HEK293T (cell line): ENCODE results near the gene CDH4.

Source experiments
- CTCF ChIA-PET: fragments of 350-600 bp; formaldehyde crosslinking; extraction: SDS; loops from one replicate; lab custom pipeline; 2021; ENCODE audit warnings: antibody characterized with exemption, inconsistent platforms; lab: Yijun Ruan, JAX
- POLR2A ChIA-PET: fragments of 350-600 bp; formaldehyde crosslinking; extraction: SDS; loops from one replicate; lab custom pipeline; 2020; ENCODE audit warnings: antibody characterized with exemption, inconsistent platforms; lab: Yijun Ruan, JAX
- DNase-seq: peaks from one replicate; pipeline ENCODE4 v3.0.0; 2012; ENCODE audit warnings: mixed read lengths; ENCODE audit errors: extremely low spot score
- ARNT ChIP-seq: fragments of 450-650 bp; IDR thresholded peaks from 2 replicates; pipeline ENCODE4 v1.6.1; 2017; ENCODE audit warnings: mild to moderate bottlenecking
- BHLHE40 ChIP-seq: fragments of 450-650 bp; IDR thresholded peaks from 2 replicates; pipeline ENCODE4 v1.6.1; 2016; ENCODE audit warnings: mild to moderate bottlenecking, moderate library complexity, borderline replicate concordance
- CTBP1 ChIP-seq: fragments of 450-650 bp; IDR thresholded peaks from 2 replicates; pipeline ENCODE4 v1.6.1; 2016; ENCODE audit warnings: borderline replicate concordance
- ELF4 ChIP-seq: fragments of 450-650 bp; IDR thresholded peaks from 2 replicates; pipeline ENCODE4 v1.6.1; 2017; ENCODE audit warnings: antibody characterized with exemption
- FOXA1 ChIP-seq: fragments of 450-650 bp; IDR thresholded peaks from 2 replicates; pipeline ENCODE4 v1.6.1; 2016; ENCODE audit warnings: mild to moderate bottlenecking
- FOXK2 ChIP-seq: fragments of 450-650 bp; IDR thresholded peaks from 2 replicates; pipeline ENCODE4 v1.6.1; 2016; ENCODE audit warnings: mild to moderate bottlenecking
- FOXM1 ChIP-seq: fragments of 450-650 bp; IDR thresholded peaks from 2 replicates; pipeline ENCODE4 v1.6.1; 2017; ENCODE audit warnings: mild to moderate bottlenecking, borderline replicate concordance
- HDGF ChIP-seq: fragments of 450-650 bp; IDR thresholded peaks from 2 replicates; pipeline ENCODE4 v1.6.1; 2017; ENCODE audit warnings: antibody characterized with exemption, borderline replicate concordance
- L3MBTL2 ChIP-seq: fragments of 450-650 bp; conservative IDR thresholded peaks from 2 replicates; pipeline ENCODE4 v1.6.1; 2016; ENCODE audit warnings: mild to moderate bottlenecking
- LEF1 ChIP-seq: fragments of 450-650 bp; IDR thresholded peaks from 2 replicates; pipeline ENCODE4 v1.6.1; 2017; ENCODE audit warnings: mild to moderate bottlenecking, borderline replicate concordance
- NFRKB ChIP-seq: fragments of 450-650 bp; IDR thresholded peaks from 2 replicates; pipeline ENCODE4 v1.6.1; 2016; ENCODE audit warnings: mild to moderate bottlenecking, moderate library complexity
- PKNOX1 ChIP-seq: fragments of 450-650 bp; IDR thresholded peaks from 2 replicates; pipeline ENCODE4 v1.6.1; 2016
- SP1 ChIP-seq: fragments of 450-650 bp; IDR thresholded peaks from 2 replicates; pipeline ENCODE4 v1.6.1; 2017
- SUZ12 ChIP-seq: fragments of 450-650 bp; IDR thresholded peaks from 2 replicates; pipeline ENCODE4 v1.6.1; 2016; ENCODE audit warnings: mild to moderate bottlenecking
- TARDBP ChIP-seq: fragments of 450-650 bp; IDR thresholded peaks from 2 replicates; pipeline ENCODE4 v1.6.1; 2016
- ZNF384 ChIP-seq: fragments of 450-650 bp; IDR thresholded peaks from 2 replicates; pipeline ENCODE4 v1.6.1; 2016

Gene CDH4

GRCh38 chr20:61749406-61750075 lies 497.5 kb downstream of the CDH4 start:
- TF ChIP-seq NFRKB (no peak), LEF1 (no peak), ARNT (no peak), FOXM1 (no peak), SUZ12 (no peak), ZNF384 (no peak), L3MBTL2 (no peak), ELF4 (no peak), CTBP1 (no peak), FOXK2 (no peak), TARDBP (no peak)
- CTCF ChIA-PET, result no interaction called here
- no peak for DNase-seq
- POLR2A ChIA-PET, result no interaction called here

- POLR2A ChIA-PET, result no interaction called here
- no peak for DNase-seq
- CTCF ChIA-PET, result no interaction called here
Observed at GRCh38 chr20:61750093-61750492, 498.0 kb downstream of the CDH4 start.

GRCh38 chr20:61752576-61752975 lies 500.5 kb downstream of the CDH4 start:
- ChIA-PET POLR2A (no interaction called here), CTCF (no interaction called here)
- no peak for DNase-seq
- TF ChIP-seq PKNOX1 (no peak), ZNF384 (no peak), FOXM1 (no peak), BHLHE40 (no peak), SUZ12 (no peak), LEF1 (no peak), ELF4 (no peak), FOXA1 (no peak), CTBP1 (no peak), L3MBTL2 (no peak), SP1 (no peak), FOXK2 (no peak), ARNT (no peak), HDGF (no peak), TARDBP (no peak)

More at GRCh38 chr20:61750093-61750492, 498.0 kb downstream of the CDH4 start:
- TF ChIP-seq FOXA1, result no peak
- TF ChIP-seq HDGF, result no peak
- no peak for TF ChIP-seq ZNF384
- no peak for TF ChIP-seq FOXM1
- TF ChIP-seq FOXK2, result no peak
- TF ChIP-seq CTBP1, result no peak
- no peak for TF ChIP-seq NFRKB

- POLR2A ChIA-PET, result no interaction called here
- TF ChIP-seq FOXM1 (no peak), TARDBP (no peak), SUZ12 (no peak), HDGF (no peak), CTBP1 (no peak)
- CTCF ChIA-PET, result no interaction called here
- DNase-seq, result no peak
Observed at GRCh38 chr20:61753316-61753942, 501.4 kb downstream of the CDH4 start.

GRCh38 chr20:61753987-61754956 lies 502.2 kb downstream of the CDH4 start:
- CTCF ChIA-PET, result no interaction called here

More at GRCh38 chr20:61753987-61754956, 502.2 kb downstream of the CDH4 start:
- TF ChIP-seq FOXK2 (no peak), SP1 (no peak), ARNT (no peak), HDGF (no peak), FOXA1 (no peak), L3MBTL2 (no peak), TARDBP (no peak), CTBP1 (no peak), ZNF384 (no peak), BHLHE40 (no peak), PKNOX1 (no peak), SUZ12 (no peak), LEF1 (no peak), ELF4 (no peak), NFRKB (no peak), FOXM1 (no peak)
- no peak for DNase-seq
- POLR2A ChIA-PET, result no interaction called here
